Type B pancreatic cell (in vitro differentiated cells): ENCODE data around the gene CPNE1. TPM values are rescaled to one million over a fixed set of nuclear protein-coding genes. Genes with fewer than 3 reads are reported as not detected.

Experiments used
- DNase-seq: peaks from one replicate; pipeline ENCODE4 v3.0.0; 2021; ENCODE audit warnings: mixed read lengths; ENCODE audit not compliant: unreplicated experiment; ENCODE audit errors: extremely low spot score
- H3K27ac Mint-ChIP-seq: 2 replicates; pipeline ENCODE4 v1.8.0; 2021; ENCODE audit warnings: mild to moderate bottlenecking, mixed read lengths
- H3K27me3 Mint-ChIP-seq: 2 replicates; pipeline ENCODE4 v1.8.0; 2021; ENCODE audit warnings: mixed read lengths
- H3K36me3 Mint-ChIP-seq: 2 replicates; pipeline ENCODE4 v1.8.0; 2021; ENCODE audit warnings: mixed read lengths
- H3K4me1 Mint-ChIP-seq: one replicate; pipeline ENCODE4 v1.8.0; 2021; ENCODE audit warnings: mixed read lengths; ENCODE audit not compliant: unreplicated experiment
- H3K4me3 Mint-ChIP-seq: 2 replicates; pipeline ENCODE4 v1.8.0; 2021; ENCODE audit warnings: mild to moderate bottlenecking, mixed read lengths
- H3K9me3 Mint-ChIP-seq: 2 replicates; pipeline ENCODE4 v1.8.0; 2021; ENCODE audit warnings: mixed read lengths
- total RNA-seq: library from RNA; stranded (reverse); gene quantifications from 2 replicates; pipeline ENCODE4 v1.2.1, GENCODE V29; 2021; ENCODE audit warnings: low replicate concordance
- TF ChIP-seq, protein P1 (sequence below): fragments of 200-600 bp; sonication (generic); conservative IDR thresholded peaks from 2 replicates; pipeline ENCODE4 v1.5.0; 2021; ENCODE audit warnings: antibody characterized with exemption, mild to moderate bottlenecking

The CPNE1 gene
- total RNA-seq, 1 donor from 2014 or later = 192 TPM

DNA sequence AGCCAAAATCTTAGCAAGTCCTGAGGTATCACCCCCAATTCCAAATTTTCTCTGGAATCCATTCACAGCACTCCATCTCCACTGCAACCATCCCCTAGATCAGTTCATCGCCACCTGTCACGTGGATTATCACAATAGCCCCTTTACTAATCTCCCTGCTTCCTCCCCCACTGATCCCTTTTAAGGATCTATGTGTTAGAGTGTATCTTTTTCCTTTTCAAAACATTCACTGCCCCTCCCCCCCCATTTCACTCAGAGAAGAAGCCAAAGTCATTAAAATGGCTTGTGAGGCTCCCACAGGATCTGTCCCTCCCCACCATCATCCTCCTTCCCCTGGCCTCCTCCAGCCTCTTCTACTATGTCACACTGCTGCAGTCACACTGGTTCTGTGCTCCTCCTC is 67.5 kb downstream of the CPNE1 start:
- Mint-ChIP-seq H3K27ac (no peak overlapping the region), H3K4me1 (no peaks in the 10 kb centered on the region), H3K36me3 (no peaks in the 10 kb centered on the region), H3K27me3 (peaks cover 56% of the 10 kb centered on the region), H3K4me3 (no peak overlapping the region), H3K9me3 (no peaks in the 10 kb centered on the region)
- TF ChIP-seq, protein P1, sequence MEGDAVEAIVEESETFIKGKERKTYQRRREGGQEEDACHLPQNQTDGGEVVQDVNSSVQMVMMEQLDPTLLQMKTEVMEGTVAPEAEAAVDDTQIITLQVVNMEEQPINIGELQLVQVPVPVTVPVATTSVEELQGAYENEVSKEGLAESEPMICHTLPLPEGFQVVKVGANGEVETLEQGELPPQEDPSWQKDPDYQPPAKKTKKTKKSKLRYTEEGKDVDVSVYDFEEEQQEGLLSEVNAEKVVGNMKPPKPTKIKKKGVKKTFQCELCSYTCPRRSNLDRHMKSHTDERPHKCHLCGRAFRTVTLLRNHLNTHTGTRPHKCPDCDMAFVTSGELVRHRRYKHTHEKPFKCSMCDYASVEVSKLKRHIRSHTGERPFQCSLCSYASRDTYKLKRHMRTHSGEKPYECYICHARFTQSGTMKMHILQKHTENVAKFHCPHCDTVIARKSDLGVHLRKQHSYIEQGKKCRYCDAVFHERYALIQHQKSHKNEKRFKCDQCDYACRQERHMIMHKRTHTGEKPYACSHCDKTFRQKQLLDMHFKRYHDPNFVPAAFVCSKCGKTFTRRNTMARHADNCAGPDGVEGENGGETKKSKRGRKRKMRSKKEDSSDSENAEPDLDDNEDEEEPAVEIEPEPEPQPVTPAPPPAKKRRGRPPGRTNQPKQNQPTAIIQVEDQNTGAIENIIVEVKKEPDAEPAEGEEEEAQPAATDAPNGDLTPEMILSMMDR = no peak
- no peak for DNase-seq

DNA sequence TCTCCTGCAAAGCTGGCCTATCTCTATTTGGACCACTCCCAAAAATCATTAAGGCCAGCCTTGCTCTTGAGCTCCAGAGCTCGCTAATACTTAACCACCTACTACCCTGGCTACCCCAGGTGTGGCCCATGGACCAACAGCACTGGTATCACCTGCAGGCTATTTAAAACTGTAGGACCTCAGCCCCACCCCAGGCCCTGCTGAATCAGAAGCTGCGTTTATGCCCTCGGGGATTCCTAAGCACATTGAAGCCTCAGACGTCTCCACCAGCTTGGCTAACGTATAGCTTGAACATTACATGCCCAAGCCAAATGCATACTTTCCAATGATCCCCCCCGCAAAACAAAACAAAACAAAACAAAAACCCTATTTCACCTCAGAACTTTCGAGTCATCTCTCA is 68.8 kb downstream of the CPNE1 start:
- no peaks in the 10 kb centered on the region for H3K4me1 Mint-ChIP-seq
- H3K4me3 Mint-ChIP-seq = no peak overlapping the region
- peaks cover 47% of the 10 kb centered on the region for H3K27me3 Mint-ChIP-seq
- H3K9me3 Mint-ChIP-seq = no peaks in the 10 kb centered on the region
- H3K27ac Mint-ChIP-seq = no peak overlapping the region
- no peak for DNase-seq
- H3K36me3 Mint-ChIP-seq = no peaks in the 10 kb centered on the region
- TF ChIP-seq, protein P1 = no peak

DNA sequence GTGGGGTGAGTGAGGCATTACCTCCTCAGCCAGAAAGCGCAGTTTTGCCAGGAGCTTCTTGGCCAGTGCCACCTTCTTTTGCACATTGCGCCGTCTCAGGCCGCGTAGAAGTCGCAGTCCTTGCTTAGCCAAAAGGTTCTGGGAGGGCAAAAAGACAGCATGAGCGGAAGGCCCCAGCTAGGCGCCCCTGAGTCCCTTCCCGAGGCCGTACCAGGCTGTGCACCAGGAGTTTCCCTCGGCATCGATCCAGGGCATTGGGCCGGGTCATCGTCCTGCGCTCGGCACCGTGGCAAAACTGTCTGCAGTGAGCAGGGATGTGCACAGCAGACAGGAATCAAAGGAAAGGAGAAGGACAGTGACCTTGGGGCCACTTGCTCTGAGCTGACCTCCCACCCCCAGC is 69.2 kb downstream of the CPNE1 start:
- Mint-ChIP-seq H3K27ac (no peak overlapping the region), H3K9me3 (no peaks in the 10 kb centered on the region), H3K27me3 (peaks cover 42% of the 10 kb centered on the region), H3K4me1 (no peaks in the 10 kb centered on the region), H3K4me3 (no peak overlapping the region), H3K36me3 (no peaks in the 10 kb centered on the region)
- DNase-seq = no peak
- TF ChIP-seq, protein P1 = no peak

DNA sequence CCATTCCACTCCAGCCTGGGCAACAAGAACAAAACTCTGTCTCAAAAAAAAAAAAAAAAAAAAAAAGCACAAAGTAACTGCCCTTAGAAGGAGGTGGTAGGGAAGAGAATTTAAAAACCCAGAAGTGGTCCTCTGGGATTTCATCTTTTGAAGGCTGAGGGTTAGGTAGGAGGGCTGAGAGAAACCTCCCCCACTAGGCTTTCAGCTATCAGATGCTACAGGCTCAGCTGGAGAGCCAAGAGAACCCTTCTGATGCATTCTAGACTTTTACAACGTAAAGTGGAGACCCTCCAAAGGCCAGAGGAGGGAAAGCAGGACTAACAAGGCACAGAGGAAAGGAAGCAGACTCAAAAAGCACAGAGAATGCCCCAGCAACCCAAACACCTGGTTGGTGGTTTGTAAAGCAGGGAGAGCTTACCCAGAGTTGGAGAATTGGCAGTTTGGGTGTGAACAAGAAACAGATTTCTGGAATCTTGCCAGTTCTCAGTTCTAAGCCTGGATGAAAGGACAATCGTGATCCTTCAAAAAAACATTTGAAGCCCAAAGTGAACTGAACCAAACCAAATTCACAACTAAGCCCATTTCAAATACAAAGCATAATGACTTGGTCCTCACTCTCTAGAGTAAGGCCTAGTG is 72.2 kb downstream of the CPNE1 start:
- no peak overlapping the region for H3K27ac Mint-ChIP-seq
- H3K4me3 Mint-ChIP-seq = no peak overlapping the region
- DNase-seq = no peak
- H3K9me3 Mint-ChIP-seq = no peaks in the 10 kb centered on the region
- peaks cover 14% of the 10 kb centered on the region for H3K27me3 Mint-ChIP-seq
- no peaks in the 10 kb centered on the region for H3K36me3 Mint-ChIP-seq
- TF ChIP-seq, protein P1 = no peak
- H3K4me1 Mint-ChIP-seq = no peaks in the 10 kb centered on the region

DNA sequence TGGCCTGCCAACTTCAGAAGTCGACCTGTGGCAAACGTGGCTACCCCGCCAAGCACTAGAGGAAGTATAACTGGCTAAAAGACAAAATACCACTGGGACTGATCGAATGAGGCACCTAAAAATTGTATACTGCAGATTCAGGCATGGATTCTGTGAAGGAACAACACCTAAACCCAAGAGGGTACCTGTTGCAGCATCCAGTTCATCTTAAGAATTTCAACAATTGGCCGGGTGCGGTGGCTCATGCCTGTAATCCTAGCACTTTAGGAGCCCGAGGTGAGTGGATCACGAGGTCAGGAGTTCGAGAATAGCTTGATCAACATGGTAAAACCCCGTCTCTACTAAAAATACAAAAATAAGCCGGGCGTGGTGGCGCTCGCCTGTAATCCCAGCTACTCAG is 76.3 kb downstream of the CPNE1 start:
- H3K36me3 Mint-ChIP-seq = no peaks in the 10 kb centered on the region
- no peaks in the 10 kb centered on the region for H3K4me1 Mint-ChIP-seq
- no peak overlapping the region for H3K4me3 Mint-ChIP-seq
- no peak for DNase-seq
- no peaks in the 10 kb centered on the region for H3K27me3 Mint-ChIP-seq
- TF ChIP-seq, protein P1 = no peak
- H3K9me3 Mint-ChIP-seq = no peaks in the 10 kb centered on the region
- H3K27ac Mint-ChIP-seq = no peak overlapping the region

DNA sequence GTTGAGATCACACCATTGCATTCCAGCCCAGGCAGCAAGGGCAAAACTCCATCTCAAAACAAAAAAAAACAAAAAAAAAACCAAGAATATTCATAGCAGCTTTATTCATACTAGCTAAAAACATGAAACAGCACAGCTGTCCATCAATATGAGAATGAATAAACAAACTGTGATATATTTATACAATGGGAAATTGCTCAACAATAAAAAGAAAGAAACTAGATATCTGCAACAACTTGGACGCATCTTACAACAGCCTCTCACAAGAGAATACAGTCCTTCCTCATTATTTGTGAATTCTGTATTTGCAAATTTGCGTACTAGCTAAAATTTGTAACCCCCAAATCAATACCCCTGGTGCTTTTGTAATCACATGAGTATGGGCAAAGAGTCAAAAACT is 77.3 kb downstream of the CPNE1 start:
- Mint-ChIP-seq H3K4me3 (no peak overlapping the region), H3K9me3 (no peaks in the 10 kb centered on the region), H3K36me3 (no peaks in the 10 kb centered on the region), H3K4me1 (no peaks in the 10 kb centered on the region), H3K27me3 (no peaks in the 10 kb centered on the region), H3K27ac (no peak overlapping the region)
- DNase-seq = no peak
- TF ChIP-seq, protein P1 = no peak
